IPS DF 6.9 (cell line): ENCODE results near the gene CAMTA1.

Source experiments
- DNase-seq: peaks from one replicate; pipeline ENCODE4 v3.0.0-alpha.2; 2013; ENCODE audit warnings: low read depth, low spot score
- H3K27ac ChIP-seq: one replicate; pipeline ENCODE4 v1.5.1; 2013; ENCODE audit warnings: low read length, control low read depth
- H3K27me3 ChIP-seq: 2 replicates; pipeline ENCODE4 v1.6.1; 2013; ENCODE audit warnings: mild to moderate bottlenecking, low read length; ENCODE audit not compliant: control insufficient read depth, insufficient read depth
- H3K36me3 ChIP-seq: 2 replicates; pipeline ENCODE4 v1.6.1; 2013; ENCODE audit warnings: low read length; ENCODE audit not compliant: control insufficient read depth, insufficient read depth
- H3K4me1 ChIP-seq: 2 replicates; pipeline ENCODE4 v1.6.1; 2013; ENCODE audit warnings: low read length; ENCODE audit not compliant: control insufficient read depth, insufficient read depth
- H3K4me3 ChIP-seq: 2 replicates; pipeline ENCODE4 v1.5.1; 2013; ENCODE audit warnings: mild to moderate bottlenecking, low read length
- H3K9me3 ChIP-seq: 2 replicates; pipeline ENCODE4 v1.6.1; 2013; ENCODE audit warnings: low read length, inconsistent platforms; ENCODE audit not compliant: control insufficient read depth, insufficient read depth
- WGBS: extraction: QIAGEN DNeasy Blood & Tissue Kit; methylation state at CpG from one replicate; pipeline ENCODE4 v1.1.7; 2013; ENCODE audit warnings: mixed read lengths, missing lambda C conversion rate; ENCODE audit not compliant: insufficient read length, insufficient coverage; 5-methylcytosine and 5-hydroxymethylcytosine counted together

CAMTA1 gene

GRCh38 chr1:7401814-7402547, 616.7 kb downstream of the CAMTA1 start:
- Histone ChIP-seq H3K27ac (no peak overlapping the region), H3K27me3 (no peaks in the 10 kb centered on the region), H3K36me3 (no peaks in the 10 kb centered on the region), H3K4me1 (peaks cover 2% of the 10 kb centered on the region), H3K9me3 (no peaks in the 10 kb centered on the region; the same call in 1 of the 2 replicates), H3K4me3 (no peak overlapping the region)
- WGBS: no CpG with 5 or more reads among the region's 4 CpGs
- no peak for DNase-seq

GRCh38 chr1:7402548-7402850, 617.2 kb downstream of the CAMTA1 start:
- H3K27ac ChIP-seq: no peak overlapping the region
- H3K4me3 ChIP-seq: no peak overlapping the region
- H3K9me3 ChIP-seq: no peaks in the 10 kb centered on the region; the same call in 1 of the 2 replicates
- H3K36me3 ChIP-seq: no peaks in the 10 kb centered on the region
- DNase-seq: no peak
- peaks cover 2% of the 10 kb centered on the region for H3K4me1 ChIP-seq
- WGBS: no CpG with 5 or more reads among the region's 2 CpGs
- no peaks in the 10 kb centered on the region for H3K27me3 ChIP-seq

- H3K9me3 ChIP-seq: no peaks in the 10 kb centered on the region; the same call in 1 of the 2 replicates
- H3K27me3 ChIP-seq: no peaks in the 10 kb centered on the region
- H3K36me3 ChIP-seq: no peaks in the 10 kb centered on the region
- H3K4me1 ChIP-seq: peaks cover 2% of the 10 kb centered on the region
- H3K27ac ChIP-seq: no peak overlapping the region
- DNase-seq: no peak
- no CpG with 5 or more reads among the region's 12 CpGs for WGBS
- H3K4me3 ChIP-seq: no peak overlapping the region
These were observed 618.2 kb downstream of the CAMTA1 start for GRCh38 chr1:7403265-7404045.

GRCh38 chr1:7404046-7404742, 618.9 kb downstream of the CAMTA1 start:
- Histone ChIP-seq H3K4me3 (no peak overlapping the region), H3K27me3 (no peaks in the 10 kb centered on the region), H3K9me3 (no peaks in the 10 kb centered on the region), H3K36me3 (no peaks in the 10 kb centered on the region), H3K27ac (no peak overlapping the region), H3K4me1 (peaks cover 2% of the 10 kb centered on the region)
- no peak for DNase-seq
- no CpG with 5 or more reads among the region's 18 CpGs for WGBS

- H3K4me1 ChIP-seq: peaks cover 2% of the 10 kb centered on the region
- H3K4me3 ChIP-seq: no peak overlapping the region
- no peaks in the 10 kb centered on the region for H3K9me3 ChIP-seq
- no CpG with 5 or more reads among the region's 9 CpGs for WGBS
- H3K27ac ChIP-seq: no peak overlapping the region
- no peak for DNase-seq
- H3K36me3 ChIP-seq: no peaks in the 10 kb centered on the region
- H3K27me3 ChIP-seq: no peaks in the 10 kb centered on the region
These were observed 620.7 kb downstream of the CAMTA1 start for GRCh38 chr1:7405844-7406500.

GRCh38 chr1:7406641-7407543, 621.6 kb downstream of the CAMTA1 start:
- Histone ChIP-seq H3K4me3 (no peak overlapping the region), H3K9me3 (no peaks in the 10 kb centered on the region), H3K36me3 (no peaks in the 10 kb centered on the region), H3K4me1 (peaks cover 2% of the 10 kb centered on the region), H3K27me3 (no peaks in the 10 kb centered on the region), H3K27ac (no peak overlapping the region)
- DNase-seq: no peak
- no CpG with 5 or more reads among the region's 18 CpGs for WGBS

- H3K27ac ChIP-seq: no peak overlapping the region
- H3K9me3 ChIP-seq: no peaks in the 10 kb centered on the region
- peaks cover 2% of the 10 kb centered on the region for H3K4me1 ChIP-seq
- no CpG with 5 or more reads among the region's 7 CpGs for WGBS
- H3K36me3 ChIP-seq: no peaks in the 10 kb centered on the region
- DNase-seq: no peak
- no peaks in the 10 kb centered on the region for H3K27me3 ChIP-seq
- no peak overlapping the region for H3K4me3 ChIP-seq
These were observed 622.3 kb downstream of the CAMTA1 start for GRCh38 chr1:7407544-7407895.

- H3K4me3 ChIP-seq: no peak overlapping the region
- no CpG with 5 or more reads among the region's 23 CpGs for WGBS
These were observed 622.9 kb downstream of the CAMTA1 start for GRCh38 chr1:7407980-7408770.

GRCh38 chr1:7408771-7409150, 623.5 kb downstream of the CAMTA1 start:
- H3K4me3 ChIP-seq: no peak overlapping the region
- H3K9me3 ChIP-seq: no peaks in the 10 kb centered on the region
- H3K4me1 ChIP-seq: peaks cover 2% of the 10 kb centered on the region
- no peaks in the 10 kb centered on the region for H3K27me3 ChIP-seq
- WGBS: no CpG with 5 or more reads among the region's 5 CpGs
- H3K27ac ChIP-seq: no peak overlapping the region
- DNase-seq: no peak
- H3K36me3 ChIP-seq: no peaks in the 10 kb centered on the region

More at GRCh38 chr1:7407980-7408770, 622.9 kb downstream of the CAMTA1 start:
- H3K9me3 ChIP-seq: no peaks in the 10 kb centered on the region
- no peak overlapping the region for H3K27ac ChIP-seq
- no peak for DNase-seq
- no peaks in the 10 kb centered on the region for H3K27me3 ChIP-seq
- H3K4me1 ChIP-seq: peaks cover 2% of the 10 kb centered on the region
- no peaks in the 10 kb centered on the region for H3K36me3 ChIP-seq
